CD8-positive, alpha-beta memory T cell (primary cell): ENCODE measurements around the gene TSPYL1. TPM values are rescaled to one million over a fixed set of nuclear protein-coding genes. Genes with fewer than 3 reads are reported as not detected.

Source experiments
- CTCF ChIA-PET: fragments of 350-600 bp; sonication (Branson Sonifier 250); formaldehyde crosslinking; loops from one replicate; lab custom pipeline; 2021; ENCODE audit warnings: antibody characterized with exemption; lab: Charles Lee
- POLR2A ChIA-PET: fragments of 350-600 bp; sonication (Branson Sonifier 250); formaldehyde crosslinking; loops from one replicate; lab custom pipeline; 2021; ENCODE audit warnings: antibody characterized with exemption; lab: Charles Lee
- DNase-seq, 5 donors: peaks; one replicate each; pipeline versions ENCODE4 v3.0.0 to v3.0.0-alpha.2; 2020 to 2022; ENCODE audit warnings: mixed read lengths in 1 of 5
- H3K27ac ChIP-seq: one replicate; pipeline ENCODE4 v1.7.0; 2013; ENCODE audit warnings: low read depth, mild to moderate bottlenecking, low read length, moderate library complexity
- H3K27me3 ChIP-seq: 2 replicates; pipeline ENCODE4 v1.7.0; 2013; ENCODE audit warnings: low read length, mild to moderate bottlenecking; ENCODE audit not compliant: insufficient read depth, poor library complexity, severe bottlenecking
- H3K36me3 ChIP-seq: 2 replicates; pipeline ENCODE4 v1.7.0; 2013; ENCODE audit warnings: mild to moderate bottlenecking, low read length, moderate library complexity; ENCODE audit not compliant: insufficient read depth
- H3K4me1 ChIP-seq: 2 replicates; pipeline ENCODE4 v1.7.0; 2013; ENCODE audit warnings: mild to moderate bottlenecking, low read length, moderate library complexity; ENCODE audit not compliant: insufficient read depth
- H3K4me3 ChIP-seq: 2 replicates; pipeline ENCODE4 v1.7.0; 2013; ENCODE audit warnings: mild to moderate bottlenecking, low read length
- H3K9me3 ChIP-seq: 2 replicates; pipeline ENCODE4 v1.7.0; 2013; ENCODE audit warnings: mild to moderate bottlenecking, low read length
- H3K27ac Mint-ChIP-seq, 8 donors: one replicate each; pipeline ENCODE4 v1.8.0; 2020 to 2021; ENCODE audit warnings: mixed read lengths in 8 of 8, mild to moderate bottlenecking in 6 of 8, inconsistent platforms in 3 of 8, moderate library complexity in 3 of 8
- H3K27me3 Mint-ChIP-seq, 2 donors: one replicate each; pipeline ENCODE4 v1.8.0; 2020 to 2021; ENCODE audit warnings: mixed read lengths in 2 of 2, mild to moderate bottlenecking in 1 of 2, moderate library complexity in 1 of 2
- H3K36me3 Mint-ChIP-seq, 3 donors: one replicate each; pipeline ENCODE4 v1.8.0; 2020 to 2021; ENCODE audit warnings: mixed read lengths in 3 of 3, inconsistent platforms in 1 of 3, mild to moderate bottlenecking in 1 of 3
- H3K4me1 Mint-ChIP-seq, 3 donors: one replicate each; pipeline ENCODE4 v1.8.0; 2020 to 2021; ENCODE audit warnings: mixed read lengths in 3 of 3, inconsistent platforms in 1 of 3, mild to moderate bottlenecking in 1 of 3
- H3K4me3 Mint-ChIP-seq, 7 donors: one replicate each; pipeline ENCODE4 v1.8.0; 2020 to 2021; ENCODE audit warnings: mixed read lengths in 7 of 7, mild to moderate bottlenecking in 6 of 7, moderate library complexity in 4 of 7, inconsistent platforms in 2 of 7
- H3K9me3 Mint-ChIP-seq, 5 donors: one replicate each; pipeline ENCODE4 v1.8.0; 2020 to 2022; ENCODE audit warnings: mixed read lengths in 5 of 5, mild to moderate bottlenecking in 3 of 5, moderate library complexity in 2 of 5, inconsistent platforms in 1 of 5
- polyA plus RNA-seq: library from polyadenylated mRNA; unstranded; fragments of 300-500 nt; fragmentation: Illumina TruSeq; gene quantifications from one replicate; pipeline ENCODE4 v1.2.3, GENCODE V29; 2021
- total RNA-seq, 2 experiments: library from RNA; stranded (reverse); gene quantifications; one replicate each; pipeline ENCODE4 v1.2.3, GENCODE V29; 2021

The TSPYL1 gene
- total and polyA plus RNA-seq, 3 experiments from 2014 or later: 50.5 to 57.4 (median 56.6) TPM

DNA sequence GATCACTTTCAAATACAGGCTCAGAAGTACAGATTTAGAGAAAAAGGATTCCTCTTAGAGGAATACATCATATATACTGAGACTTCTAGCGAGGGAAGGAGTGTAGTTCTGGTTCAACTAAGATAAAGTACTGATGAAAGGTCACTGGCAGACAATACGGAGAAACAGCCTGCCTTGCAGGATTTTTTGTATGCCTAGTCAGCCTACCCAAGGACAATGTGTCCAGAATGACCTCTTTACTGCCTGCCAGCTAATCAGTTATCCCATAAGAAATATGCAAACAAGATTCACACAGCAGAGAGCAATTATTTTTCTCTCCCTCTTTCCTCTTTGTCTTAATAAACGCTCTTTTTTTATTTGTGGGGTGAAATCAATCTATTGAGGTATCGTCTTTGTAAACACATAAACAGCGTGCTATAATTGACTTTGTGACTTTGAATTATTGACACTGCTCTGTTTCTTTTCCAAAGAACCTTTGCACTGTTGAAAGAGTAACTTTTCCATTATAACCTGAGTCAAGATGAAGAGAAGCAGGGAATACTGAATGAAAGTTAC, 24.4 kb downstream of the TSPYL1 start:
- POLR2A ChIA-PET: interaction anchor here (0.6 to 3.1 kb wide), 2 partner anchors 22 to 25 kb away, joined by 16 to 39 read pairs; partner anchors contain the start of gene TSPYL1
- peaks cover 7 to 24% (median 11%) of the 10 kb centered on the region in 3 donors for H3K4me1 Mint-ChIP-seq
- no peak for DNase-seq
- H3K4me3 ChIP-seq: no peak overlapping the region
- no peaks in the 10 kb centered on the region for H3K9me3 Mint-ChIP-seq
- no peaks in the 10 kb centered on the region for H3K36me3 ChIP-seq
- CTCF ChIA-PET: no interaction called here
- peaks cover 0 to 11% (median 3%) of the 10 kb centered on the region in 3 donors for H3K36me3 Mint-ChIP-seq
- H3K4me1 ChIP-seq: peaks cover 36% of the 10 kb centered on the region
- no peak overlapping the region for H3K27ac ChIP-seq
- no peaks in the 10 kb centered on the region for H3K27me3 ChIP-seq
- H3K9me3 ChIP-seq: no peaks in the 10 kb centered on the region
- H3K4me3 Mint-ChIP-seq: no peak overlapping the region
- H3K27ac Mint-ChIP-seq: no peak overlapping the region
- H3K27me3 Mint-ChIP-seq: no peaks in the 10 kb centered on the region

DNA sequence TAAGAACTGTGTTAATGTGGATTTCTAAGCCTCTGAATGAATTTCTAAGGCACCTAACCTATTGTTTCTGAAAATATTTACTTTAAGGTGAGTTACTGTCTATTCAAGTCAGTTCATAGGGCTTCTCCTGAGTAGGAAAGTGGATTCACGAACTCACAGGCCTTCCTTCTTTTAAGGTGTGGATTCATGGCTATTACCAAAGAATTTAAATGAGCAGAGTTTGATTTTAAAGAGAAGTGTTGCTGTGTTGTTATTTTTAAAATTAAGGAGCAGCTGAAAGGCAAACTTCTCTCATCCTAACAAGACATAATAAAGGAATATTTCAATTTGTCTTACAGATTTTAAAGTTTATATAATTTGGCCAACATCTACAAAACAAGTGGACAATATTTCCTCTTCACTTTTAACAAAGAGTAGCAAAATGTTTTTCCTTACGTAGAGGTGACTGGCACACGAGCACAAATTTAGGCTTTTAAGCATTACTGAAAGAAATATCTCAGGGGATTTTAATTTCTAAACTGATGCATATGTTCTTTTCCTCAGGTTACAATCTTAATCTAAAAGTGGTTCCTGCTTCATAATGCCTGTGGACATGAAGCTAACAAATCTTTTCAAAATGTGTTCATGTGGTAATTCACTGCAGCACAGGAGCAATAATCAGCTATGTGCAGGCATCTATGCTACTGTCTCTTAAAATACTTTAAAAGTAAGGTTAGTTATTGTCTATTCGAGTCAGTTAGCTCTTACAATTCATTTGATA, 25.3 kb downstream of the TSPYL1 start:
- Mint-ChIP-seq H3K4me3 (no peak overlapping the region), H3K27ac (no peak overlapping the region), H3K9me3 (no peaks in the 10 kb centered on the region), H3K27me3 (no peaks in the 10 kb centered on the region), H3K36me3 (peaks cover 1 to 3% (median 2%) of the 10 kb centered on the region in 3 donors), H3K4me1 (peaks cover 0 to 26% (median 3%) of the 10 kb centered on the region in 3 donors)
- Histone ChIP-seq H3K36me3 (no peaks in the 10 kb centered on the region), H3K27me3 (no peaks in the 10 kb centered on the region), H3K4me1 (peaks cover 41% of the 10 kb centered on the region), H3K4me3 (peak overlapping the region; percentile 87), H3K9me3 (no peaks in the 10 kb centered on the region), H3K27ac (peak overlapping the region; percentile 95)
- ChIA-PET CTCF (interaction anchor here (1.0 to 3.4 kb wide), 4 partner anchors 9 to 317 kb away, joined by 3 to 14 read pairs (median 3); partner anchors contain the start of genes RWDD1 and TSPYL1), POLR2A (interaction anchor here (0.6 to 3.1 kb wide), 4 partner anchors 23 to 317 kb away, joined by 4 to 39 read pairs (median 10); partner anchors contain the start of gene TSPYL1)
- DNase-seq: no peak

DNA sequence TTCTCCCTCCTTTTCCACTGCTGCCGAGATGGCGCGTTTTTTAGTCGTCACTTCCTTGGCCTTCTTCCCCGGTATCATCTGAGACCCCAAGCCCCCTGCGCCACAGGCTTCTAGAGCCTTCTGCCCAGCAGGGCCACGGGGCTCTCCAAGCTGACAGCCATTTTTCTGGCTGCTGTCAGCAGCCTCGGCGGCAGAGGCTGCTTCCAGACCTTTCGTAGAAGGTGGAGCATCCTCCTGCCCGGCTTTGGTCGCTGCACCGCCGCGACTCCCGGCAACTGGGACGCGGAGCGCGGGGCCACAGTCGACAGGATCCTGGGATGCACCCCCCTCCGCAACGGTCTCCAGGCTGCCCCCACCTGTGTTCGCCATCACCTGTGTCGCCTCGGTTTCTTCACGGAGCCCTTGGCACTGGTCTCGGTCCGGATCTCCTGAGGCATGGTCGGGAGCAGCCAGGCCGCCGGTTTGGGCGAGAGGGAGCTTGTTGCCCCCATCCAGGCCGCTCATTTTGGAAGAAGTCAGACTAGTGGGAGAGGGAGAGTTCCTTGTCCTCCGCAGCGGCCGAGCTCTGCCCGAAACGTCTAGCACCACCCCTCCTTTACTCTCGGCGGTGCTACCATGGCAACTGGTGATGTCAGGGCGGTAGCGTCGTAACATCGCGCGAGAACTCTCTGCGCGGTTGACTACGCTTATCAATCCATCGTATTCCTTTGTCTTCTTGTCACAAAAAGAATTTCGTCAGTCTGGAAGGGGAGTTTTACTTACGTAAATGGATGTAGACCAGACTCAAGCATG, 26.0 kb downstream of the TSPYL1 start, which contains the start of gene TSPYL4:
Gene TSPYL4 (minus strand): TSS at position 571 of the 792 bp plus-strand sequence. CDS start 67 bp downstream, at position 504.
- Mint-ChIP-seq H3K27me3 (no peaks in the 10 kb centered on the region), H3K4me1 (peaks cover 7 to 30% (median 8%) of the 10 kb centered on the region in 3 donors), H3K36me3 (peaks cover 0 to 2% (median 1%) of the 10 kb centered on the region in 3 donors), H3K27ac (peak within 1 kb of the TSS in 1 of 8 donors; percentile 95), H3K4me3 (no peak within 1 kb of the TSS), H3K9me3 (no peaks in the 10 kb centered on the region)
- Histone ChIP-seq H3K4me1 (peaks cover 41% of the 10 kb centered on the region), H3K4me3 (peak within 1 kb of the TSS; percentile 87), H3K36me3 (no peaks in the 10 kb centered on the region), H3K27me3 (no peaks in the 10 kb centered on the region), H3K9me3 (no peaks in the 10 kb centered on the region), H3K27ac (peak within 1 kb of the TSS; percentile 95)
- ChIA-PET POLR2A (interaction anchor here (0.5 to 3.1 kb wide), 7 partner anchors 15 to 503 kb away, joined by 3 to 39 read pairs (median 4); partner anchors contain the start of genes NT5DC1 and TSPYL1), CTCF (interaction anchor here (1.0 to 3.4 kb wide), 5 partner anchors 9 to 318 kb away, joined by 3 to 14 read pairs (median 3); partner anchors contain the start of genes RWDD1 and TSPYL1)
- DNase-seq: peak; percentile 88 to 96 (median 92)

DNA sequence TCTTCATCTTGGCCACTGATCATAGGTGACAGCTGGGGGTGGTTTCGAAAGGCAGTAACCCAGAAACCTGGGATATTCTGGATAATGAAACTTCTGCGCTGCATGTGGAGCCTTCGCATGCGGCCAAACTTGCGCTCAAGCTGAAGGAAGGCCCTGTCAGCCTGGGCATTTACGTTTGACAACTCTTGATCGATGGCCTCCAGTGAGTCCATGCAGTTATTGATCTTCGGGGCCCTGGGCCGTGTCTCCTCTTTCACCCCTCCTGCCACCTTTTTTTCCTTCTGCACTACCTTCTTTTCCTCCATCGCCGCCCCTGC, 26.6 kb downstream of the TSPYL1 start:
- CTCF ChIA-PET: interaction anchor here (1.0 to 3.4 kb wide), 5 partner anchors 8 to 30 kb away, joined by 3 to 14 read pairs (median 4); partner anchors contain the start of gene TSPYL1

DNA sequence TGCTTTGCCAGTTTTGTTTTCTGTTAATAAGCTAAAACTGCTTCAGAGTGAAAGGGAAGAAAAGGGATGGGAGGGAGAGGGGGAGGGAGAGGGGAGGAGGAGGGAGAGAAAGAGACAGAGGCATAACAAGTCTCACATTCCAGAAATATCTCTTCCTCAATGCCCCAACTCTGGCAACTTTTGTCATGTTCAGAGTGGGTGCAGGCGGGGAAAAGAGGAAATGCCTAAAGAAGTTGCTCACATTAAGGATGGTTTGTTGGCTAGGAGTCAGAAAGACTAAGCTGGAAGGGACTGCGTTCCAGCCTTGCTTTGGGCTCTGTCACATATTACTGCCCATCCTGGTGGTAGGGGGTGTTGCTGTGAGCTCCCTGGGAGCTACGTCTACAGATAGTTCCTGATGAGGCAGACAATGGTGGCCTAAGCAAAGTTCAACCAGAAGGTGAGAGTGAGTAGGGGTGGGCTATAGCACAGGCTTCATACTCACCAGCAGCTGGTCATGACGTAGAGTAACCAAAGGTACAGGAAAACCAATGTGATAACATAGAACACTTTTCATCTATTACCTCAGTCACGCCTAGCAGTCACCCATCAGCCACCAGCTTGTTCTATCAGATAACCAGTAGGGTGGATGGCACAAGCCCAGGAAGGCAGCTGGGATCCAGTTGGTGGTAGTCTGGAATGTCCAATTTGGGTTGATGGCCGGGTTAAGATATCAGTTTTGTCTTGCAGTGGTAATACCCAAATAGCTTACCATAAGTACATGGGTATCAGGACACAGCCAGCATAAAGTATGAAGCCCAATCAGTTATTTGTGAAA, 28.0 kb downstream of the TSPYL1 start:
- Histone ChIP-seq H3K27ac (no peak overlapping the region), H3K4me3 (no peak overlapping the region), H3K9me3 (no peaks in the 10 kb centered on the region), H3K4me1 (peaks cover 41% of the 10 kb centered on the region), H3K27me3 (no peaks in the 10 kb centered on the region), H3K36me3 (no peaks in the 10 kb centered on the region)
- Mint-ChIP-seq H3K27ac (peak overlapping the region in 7 of 8 donors; percentile 50 to 95 (median 85)), H3K9me3 (no peaks in the 10 kb centered on the region), H3K4me3 (peak overlapping the region in 1 of 7 donors; percentile 65), H3K4me1 (peaks cover 15 to 37% (median 16%) of the 10 kb centered on the region in 3 donors), H3K36me3 (peaks cover 0 to 2% (median 1%) of the 10 kb centered on the region in 3 donors), H3K27me3 (peaks cover 0 to 2% of the 10 kb centered on the region in 2 donors)
- DNase-seq: no peak
- ChIA-PET POLR2A (interaction anchor here (0.8 kb wide), 1 partner anchor 28 kb away, joined by 3 read pairs; the partner anchor contains the start of gene TSPYL1), CTCF (interaction anchor here (1.4 to 3.4 kb wide), 3 partner anchors 9 to 28 kb away, joined by 5 to 14 read pairs (median 10); partner anchors contain the start of gene TSPYL1)

More for the DNA sequence above, 26.6 kb downstream of the TSPYL1 start:
- POLR2A ChIA-PET: interaction anchor here (0.9 to 3.1 kb wide), 3 partner anchors 27 to 153 kb away, joined by 4 to 39 read pairs (median 5); partner anchors contain the start of genes NT5DC1 and TSPYL1
- Histone ChIP-seq H3K4me1 (peaks cover 41% of the 10 kb centered on the region), H3K4me3 (peak overlapping the region; percentile 87), H3K36me3 (no peaks in the 10 kb centered on the region), H3K27ac (peak overlapping the region; percentile 95), H3K9me3 (no peaks in the 10 kb centered on the region), H3K27me3 (no peaks in the 10 kb centered on the region)
- H3K27ac Mint-ChIP-seq: no peak overlapping the region
- H3K27me3 Mint-ChIP-seq: peaks cover 0 to 2% of the 10 kb centered on the region in 2 donors
- peaks cover 0 to 2% (median 1%) of the 10 kb centered on the region in 3 donors for H3K36me3 Mint-ChIP-seq
- no peaks in the 10 kb centered on the region for H3K9me3 Mint-ChIP-seq
- no peak for DNase-seq
- H3K4me3 Mint-ChIP-seq: no peak overlapping the region
- peaks cover 12 to 35% (median 14%) of the 10 kb centered on the region in 3 donors for H3K4me1 Mint-ChIP-seq

DNA sequence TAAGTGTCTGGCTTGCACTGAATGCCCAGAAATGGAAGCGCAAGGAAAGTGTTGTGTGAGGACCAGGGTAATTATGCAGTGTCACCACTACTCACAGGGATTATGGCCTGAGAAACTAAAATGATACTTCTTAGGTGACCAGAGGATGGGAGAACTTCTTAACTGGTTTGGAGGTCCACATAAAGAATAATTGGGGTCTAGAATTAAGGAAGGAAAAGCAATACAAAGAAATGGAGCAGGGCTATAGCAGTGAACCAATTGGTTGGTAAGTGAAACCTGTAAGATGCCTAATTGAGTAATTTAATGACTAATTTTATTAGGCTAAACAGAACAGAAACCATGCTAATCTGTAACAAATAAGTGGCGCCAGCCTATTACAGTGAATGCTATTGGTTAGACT, 31.2 kb downstream of the TSPYL1 start:
- Histone ChIP-seq H3K36me3 (peaks cover 4% of the 10 kb centered on the region), H3K27ac (no peak overlapping the region), H3K4me3 (no peak overlapping the region), H3K4me1 (peaks cover 31% of the 10 kb centered on the region), H3K27me3 (no peaks in the 10 kb centered on the region), H3K9me3 (no peaks in the 10 kb centered on the region)
- Mint-ChIP-seq H3K4me1 (peaks cover 15 to 37% (median 16%) of the 10 kb centered on the region in 3 donors), H3K27me3 (peaks cover 0 to 2% of the 10 kb centered on the region in 2 donors), H3K9me3 (no peaks in the 10 kb centered on the region), H3K4me3 (peak overlapping the region in 1 of 7 donors; percentile 0), H3K36me3 (peaks cover 0 to 9% (median 6%) of the 10 kb centered on the region in 3 donors), H3K27ac (peak overlapping the region; percentile 24 to 89 (median 54))
- ChIA-PET POLR2A (no interaction called here), CTCF (no interaction called here)
- no peak for DNase-seq
